ENCODE results near the gene PDE1A. TPM values are rescaled to one million over a fixed set of nuclear protein-coding genes. Genes with fewer than 3 reads are reported as not detected.

Gene PDE1A
- total and polyA plus RNA-seq, 2 of the 13 experiments (the other 11 are each of a cell fraction or from before 2014, with no cell fraction given), result not detected

DNA sequence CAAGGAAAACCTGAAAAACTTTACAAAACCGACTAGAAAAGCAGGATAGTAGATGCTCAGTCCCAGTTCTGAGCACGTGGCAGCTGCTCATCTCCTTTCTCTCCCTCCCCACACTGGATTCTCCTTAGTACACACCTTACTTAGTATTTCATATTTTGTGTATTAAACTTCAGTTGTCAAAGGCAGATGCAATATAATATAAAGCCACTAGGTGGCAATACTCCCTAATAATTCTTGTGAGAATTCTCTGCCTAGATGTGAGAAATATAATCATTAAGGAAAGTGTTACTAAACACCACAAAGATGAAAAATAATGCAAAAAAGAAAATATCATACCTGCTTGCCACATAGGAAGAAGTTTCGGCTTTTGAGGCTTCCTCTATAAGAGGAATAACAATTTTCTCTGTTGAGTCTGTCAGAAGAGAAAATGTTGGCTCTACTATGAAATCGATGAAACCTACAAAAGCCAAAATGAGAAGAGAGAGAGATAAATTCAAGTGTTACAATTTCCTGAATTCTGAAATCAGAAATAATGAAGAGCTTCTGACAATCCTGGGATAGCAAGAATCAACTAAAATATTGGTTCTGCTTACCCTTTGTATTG, 240.6 kb downstream of the PDE1A start:
- CTCF ChIA-PET (ENCODE audit: low intra/inter-chr PET ratio, low total read pairs), result interaction anchor here (1.9 to 2.1 kb wide), 2 partner anchors 463 to 465 kb away, joined by 11 to 15 read pairs; no protein-coding TSS in a partner anchor
- Histone ChIP-seq H4K20me1 (ENCODE audit: insufficient read depth, low read length) (no peaks in the 10 kb centered on the region), H3K36me3 (replicated peaks in 1 of 2; ENCODE audit: control insufficient read depth in 1 of 2, insufficient read depth in 2 of 2, low read length in 2 of 2) (no peaks in the 10 kb centered on the region), H3K9me3 (ENCODE audit: low read length) (no peaks in the 10 kb centered on the region), H3K79me2 (ENCODE audit: insufficient read depth, low read length) (no peaks in the 10 kb centered on the region), H3K27me3 (ENCODE audit: control insufficient read depth in 1 of 2, insufficient read depth in 2 of 2, low read length in 2 of 2) (no peaks in the 10 kb centered on the region), H3K27ac (ENCODE audit: extremely low read length, insufficient read depth, low read length) (no peak overlapping the region), H3K4me2 (ENCODE audit: low read depth, low read length) (no peak overlapping the region), H3K4me3 (replicated peaks in 1 of 3; ENCODE audit: insufficient read depth in 1 of 3, low read depth in 2 of 3, low read length in 3 of 3) (no peak overlapping the region), H3K9ac (ENCODE audit: insufficient read depth, low read depth, low read length) (no peak overlapping the region), H3K4me1 (ENCODE audit: insufficient read depth, low read length) (0 out of 2 replicates have a peak, but pooled peaks cover 4% of the 10 kb centered on the region), H2AFZ (ENCODE audit: low read length) (no peak overlapping the region)
- DNase-seq (ENCODE audit: low spot score), result peak; percentile 31
- intact Hi-C loops (cut with micrococcal nuclease; ENCODE audit: unreplicated experiment) (loop anchor here (1.0 to 10.0 kb wide), 4 partner anchors 55 to 789 kb away; no protein-coding TSS in a partner anchor), in situ Hi-C loops (cut with HindIII; ENCODE audit: extremely low pct_ligation_motif_present, low pct_unique_long_range_greater_than_20kb) (loop anchor here (5.0 kb wide), 1 partner anchor 466 kb away; no protein-coding TSS in a partner anchor)
- no peak for FAIRE-seq
- WGBS (ENCODE audit: low lambda C conversion rate), result 13% methylated on average over 4 of the region's 4 CpGs
- peak; percentile 71 for ATAC-seq
- BruUV-seq (replicated peaks), result no TSS peak
- POLR2A ChIA-PET, result no interaction called here
- no peak for TF ChIP-seq ZNF773 (CRISPR knock-in tag; IDR thresholded peaks at IDR 0.05; ENCODE audit: borderline replicate concordance)
- no peak for TF ChIP-seq ZNF510 (CRISPR knock-in tag; IDR thresholded peaks at IDR 0.05; ENCODE audit: low read depth)
- no peak for TF ChIP-seq ZNF782 (CRISPR knock-in tag; IDR thresholded peaks at IDR 0.05; ENCODE audit: borderline replicate concordance)
- TF ChIP-seq RFXAP (CRISPR knock-in tag; IDR thresholded peaks at IDR 0.05; ENCODE audit: borderline replicate concordance), result no peak
- TF ChIP-seq, protein P1, sequence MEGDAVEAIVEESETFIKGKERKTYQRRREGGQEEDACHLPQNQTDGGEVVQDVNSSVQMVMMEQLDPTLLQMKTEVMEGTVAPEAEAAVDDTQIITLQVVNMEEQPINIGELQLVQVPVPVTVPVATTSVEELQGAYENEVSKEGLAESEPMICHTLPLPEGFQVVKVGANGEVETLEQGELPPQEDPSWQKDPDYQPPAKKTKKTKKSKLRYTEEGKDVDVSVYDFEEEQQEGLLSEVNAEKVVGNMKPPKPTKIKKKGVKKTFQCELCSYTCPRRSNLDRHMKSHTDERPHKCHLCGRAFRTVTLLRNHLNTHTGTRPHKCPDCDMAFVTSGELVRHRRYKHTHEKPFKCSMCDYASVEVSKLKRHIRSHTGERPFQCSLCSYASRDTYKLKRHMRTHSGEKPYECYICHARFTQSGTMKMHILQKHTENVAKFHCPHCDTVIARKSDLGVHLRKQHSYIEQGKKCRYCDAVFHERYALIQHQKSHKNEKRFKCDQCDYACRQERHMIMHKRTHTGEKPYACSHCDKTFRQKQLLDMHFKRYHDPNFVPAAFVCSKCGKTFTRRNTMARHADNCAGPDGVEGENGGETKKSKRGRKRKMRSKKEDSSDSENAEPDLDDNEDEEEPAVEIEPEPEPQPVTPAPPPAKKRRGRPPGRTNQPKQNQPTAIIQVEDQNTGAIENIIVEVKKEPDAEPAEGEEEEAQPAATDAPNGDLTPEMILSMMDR (CRISPR knock-in tag; IDR thresholded peaks at IDR 0.05), result peak; percentile 72
- no peak for TF ChIP-seq TARDBP (CRISPR knock-in tag; IDR thresholded peaks at IDR 0.05)
- no peak for TF ChIP-seq PCBP1 (IDR thresholded peaks at IDR 0.05; ENCODE audit: borderline replicate concordance, low read depth, low read length)
- no peak for TF ChIP-seq BRD4 (CRISPR knock-in tag; IDR thresholded peaks at IDR 0.05)
- no peak for TF ChIP-seq NR2F6 (IDR thresholded peaks at IDR 0.05)
- TF ChIP-seq NR2F6 (CRISPR knock-in tag; IDR thresholded peaks at IDR 0.05), result no peak
- TF ChIP-seq, protein P2, sequence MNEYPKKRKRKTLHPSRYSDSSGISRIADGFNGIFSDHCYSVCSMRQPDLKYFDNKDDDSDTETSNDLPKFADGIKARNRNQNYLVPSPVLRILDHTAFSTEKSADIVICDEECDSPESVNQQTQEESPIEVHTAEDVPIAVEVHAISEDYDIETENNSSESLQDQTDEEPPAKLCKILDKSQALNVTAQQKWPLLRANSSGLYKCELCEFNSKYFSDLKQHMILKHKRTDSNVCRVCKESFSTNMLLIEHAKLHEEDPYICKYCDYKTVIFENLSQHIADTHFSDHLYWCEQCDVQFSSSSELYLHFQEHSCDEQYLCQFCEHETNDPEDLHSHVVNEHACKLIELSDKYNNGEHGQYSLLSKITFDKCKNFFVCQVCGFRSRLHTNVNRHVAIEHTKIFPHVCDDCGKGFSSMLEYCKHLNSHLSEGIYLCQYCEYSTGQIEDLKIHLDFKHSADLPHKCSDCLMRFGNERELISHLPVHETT (CRISPR knock-in tag; conservative IDR thresholded peaks at IDR 0.05), result no peak
- no peak for TF ChIP-seq AKAP8 (CRISPR knock-in tag; IDR thresholded peaks at IDR 0.05)
- TF ChIP-seq RAD21 (CRISPR knock-in tag; IDR thresholded peaks at IDR 0.05), result peak; percentile 48; the same call in 1 of the 2 replicates
- TF ChIP-seq ZSCAN5A (CRISPR knock-in tag; IDR thresholded peaks at IDR 0.05; ENCODE audit: borderline replicate concordance), result no peak
- no peak for TF ChIP-seq RNF2 (conservative IDR thresholded peaks at IDR 0.05; ENCODE audit: low read depth)

Data from HepG2 (cell line).